Stimulated activated CD4-positive, alpha-beta T cell treated with anti-CD3 and anti-CD28 coated beads, TNF-alpha, amount 100 ng/mL, for 24 hours (primary cell): Measurements from ENCODE around the gene TMEM134.

Source experiments
- DNase-seq, 3 experiments: peaks; one replicate each; pipeline ENCODE4 v3.0.0-alpha.2; 2020; ENCODE audit warnings: low read depth in 3 of 3

TMEM134 gene

DNA sequence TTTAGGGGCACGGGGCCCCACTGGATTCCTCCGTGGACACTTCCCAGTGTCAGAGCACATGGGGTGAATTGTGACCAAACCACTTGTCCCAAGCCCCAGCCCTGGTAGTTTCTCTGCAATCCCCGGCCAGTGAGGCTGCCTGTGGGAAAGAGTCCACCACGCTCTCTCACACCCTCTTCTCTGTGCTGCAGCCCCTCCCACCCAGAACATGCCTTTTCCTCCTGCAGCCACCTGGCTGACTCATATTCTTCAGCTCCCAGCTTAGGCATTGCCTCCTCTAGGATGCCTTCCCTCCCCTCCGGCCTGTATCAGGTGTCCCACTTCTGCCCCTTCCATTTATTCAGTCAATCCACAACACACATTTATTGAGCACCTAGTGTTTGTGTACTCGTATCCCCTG, 46.2 kb downstream of the TMEM134 start:
- DNase-seq: no peak

GRCh38 chr11:67421430-67422031, 47.5 kb downstream of the TMEM134 start:
- no peak for DNase-seq

GRCh38 chr11:67420646-67421429, 48.2 kb downstream of the TMEM134 start:
- peak; percentile 96 to 99 (median 98) for DNase-seq

DNA sequence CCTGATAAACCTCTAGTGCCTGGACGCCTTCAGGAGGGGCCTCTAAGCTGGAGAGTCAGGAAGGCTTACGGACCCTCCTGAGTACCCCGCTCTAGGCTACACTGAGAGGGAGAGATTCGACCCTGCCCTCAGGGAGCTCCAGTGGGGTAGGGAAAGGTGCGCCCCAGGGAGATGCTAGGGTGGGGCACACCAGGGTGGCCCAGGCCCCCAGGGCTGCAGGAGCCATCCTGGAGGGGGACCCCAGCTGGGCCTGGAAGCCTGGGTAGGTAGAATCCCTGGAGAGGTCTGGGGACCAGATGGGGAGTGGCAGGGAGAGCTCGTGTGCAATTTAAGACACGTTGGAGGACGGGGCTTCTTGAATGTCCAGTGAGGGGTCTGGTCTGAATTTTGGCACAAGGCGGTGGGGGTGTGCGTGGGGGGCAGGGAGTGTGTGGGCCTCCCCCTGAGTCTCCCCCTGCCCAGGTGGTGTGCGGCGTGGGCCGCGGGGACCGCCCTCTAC, 48.9 kb downstream of the TMEM134 start:
- DNase-seq: no peak

GRCh38 chr11:67419325-67420049, 49.6 kb downstream of the TMEM134 start:
- no peak for DNase-seq

DNA sequence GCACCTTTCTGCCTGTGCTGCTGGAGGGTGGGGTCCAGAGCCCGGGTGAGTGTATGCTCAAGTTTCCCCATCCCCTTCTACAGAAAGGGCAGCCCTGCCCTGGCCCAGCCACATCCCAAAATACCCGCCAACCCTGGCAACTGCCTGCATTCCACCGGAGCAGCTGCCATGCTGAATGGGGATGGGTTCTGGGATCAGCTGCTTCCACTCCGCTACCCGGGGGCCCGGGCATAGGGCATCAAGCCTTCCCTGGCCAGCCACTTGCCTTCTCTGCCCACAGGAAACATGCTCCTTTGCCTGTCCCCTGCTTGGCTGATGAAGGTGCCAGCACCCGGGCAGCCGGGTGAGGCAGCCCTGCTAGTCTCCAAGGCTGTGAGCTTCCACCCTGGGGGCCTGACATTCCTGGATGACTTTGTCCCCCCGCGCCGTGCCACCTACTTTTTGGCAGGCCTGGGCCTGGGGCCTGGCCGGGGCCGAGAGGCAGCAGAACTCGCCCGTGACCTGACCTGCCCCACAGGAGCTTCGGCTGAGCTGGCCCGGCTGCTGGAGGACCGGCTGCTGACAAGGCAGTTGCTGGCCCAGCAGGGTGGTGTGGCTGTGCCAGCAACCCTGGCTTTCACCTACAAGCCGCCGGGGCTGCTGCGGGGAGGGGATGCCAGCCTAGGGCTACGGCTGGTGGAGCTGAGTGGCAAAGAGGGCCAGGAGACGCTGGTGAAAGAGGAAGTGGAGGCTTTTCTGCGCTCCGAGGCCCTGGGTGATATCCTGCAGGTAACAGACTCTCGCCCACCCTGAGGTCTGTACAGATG, 50.4 kb downstream of the TMEM134 start:
- no peak for DNase-seq

DNA sequence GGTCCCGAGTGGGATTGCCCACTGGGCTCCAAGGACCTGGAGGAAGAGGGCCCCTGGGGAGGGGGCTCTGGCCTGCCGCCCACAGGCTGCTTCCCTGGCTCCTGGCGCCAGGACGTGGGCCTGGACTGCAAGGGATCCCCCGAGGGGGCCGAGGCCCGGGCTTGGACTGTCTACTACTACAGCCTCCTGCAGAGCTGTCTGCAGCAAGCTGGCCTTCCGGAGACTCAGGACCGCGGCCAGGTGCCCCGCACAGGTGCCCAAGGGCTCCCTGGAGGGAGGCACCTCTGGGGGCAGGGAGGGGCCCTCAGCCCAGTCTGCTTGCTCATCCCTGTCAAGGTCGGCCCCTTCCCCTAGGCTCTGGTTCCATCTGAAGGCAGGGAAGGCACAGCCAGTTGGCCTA, 51.6 kb downstream of the TMEM134 start:
- no peak for DNase-seq

- DNase-seq: no peak
Measured at GRCh38 chr11:67416416-67417335, 52.4 kb downstream of the TMEM134 start.

GRCh38 chr11:67415501-67416304, 53.3 kb downstream of the TMEM134 start, which contains the start of gene CARNS1:
Gene CARNS1, plus strand, starts transcription at chr11:67415678. Its CDS starts 522 bp downstream, at chr11:67416200.
- no peak for DNase-seq

- DNase-seq: no peak
Measured at GRCh38 chr11:67413266-67413849, 55.7 kb downstream of the TMEM134 start.

DNA sequence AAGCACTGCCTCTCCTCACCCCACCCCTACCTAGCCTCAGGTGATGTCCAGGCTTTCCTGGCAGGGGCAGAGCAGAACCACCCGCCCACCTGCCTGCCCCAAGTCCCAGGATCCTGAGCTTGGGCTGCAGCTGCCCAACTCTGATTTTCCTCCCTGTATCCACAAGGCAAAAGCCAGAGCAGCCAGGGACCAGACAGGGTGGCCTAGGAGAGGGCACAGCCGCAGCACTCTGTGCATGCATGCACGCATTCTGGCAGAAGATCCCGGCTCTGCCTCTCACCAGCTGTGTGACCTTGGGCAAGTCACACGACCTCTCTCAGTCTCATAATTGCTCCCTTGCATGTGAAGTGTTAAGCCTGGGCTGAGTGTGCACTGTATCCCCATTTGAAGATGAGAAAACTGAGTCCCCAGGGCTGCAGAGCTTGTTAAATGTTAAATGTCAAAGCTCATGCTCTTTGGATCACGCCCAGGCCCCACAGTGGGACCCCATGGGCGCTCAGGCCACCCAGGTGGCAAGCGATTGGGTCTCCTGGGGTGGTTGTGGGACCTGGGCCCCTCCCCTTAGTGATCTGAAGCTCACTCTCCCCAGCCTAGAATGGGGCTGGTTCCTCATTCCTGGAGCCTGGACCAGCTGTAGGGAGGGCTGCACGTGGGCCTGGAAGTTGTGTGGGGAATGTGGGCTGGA, 56.4 kb downstream of the TMEM134 start:
- DNase-seq: no peak

GRCh38 chr11:67411785-67412152, 57.3 kb downstream of the TMEM134 start:
- DNase-seq: no peak
